Tibial nerve (tissue), 4 donors: ENCODE results near the gene TMEM72. TPM values are rescaled to one million over a fixed set of nuclear protein-coding genes. Genes with fewer than 3 reads are reported as not detected.
A peak's percentile ranks its signal among the peaks of the same experiment; 100 is the strongest.

ENCODE experiments used
- DNase-seq, 2 donors: peaks; one replicate each; pipeline ENCODE4 v3.0.0-alpha.2; 2019; ENCODE audit warnings: low spot score in 2 of 2
- H3K27ac ChIP-seq, 4 donors: fragments of 200-600 bp; sonication (generic) in 3 of 4; one replicate each; pipeline ENCODE4 v1.5.1; 2017 to 2019; ENCODE audit warnings: mild to moderate bottlenecking in 1 of 4
- H3K27me3 ChIP-seq, 2 donors: fragments of 200-600 bp; sonication (generic) in 1 of 2; one replicate each; pipeline versions ENCODE4 v1.5.1 to v1.6.0; 2017 to 2019
- H3K36me3 ChIP-seq, 3 donors: fragments of 200-600 bp; sonication (generic); one replicate each; pipeline ENCODE4 v1.5.1; 2018 to 2019
- H3K4me1 ChIP-seq, 4 donors: fragments of 200-600 bp; sonication (generic) in 3 of 4; one replicate each; pipeline ENCODE4 v1.5.1; 2017 to 2019
- H3K4me3 ChIP-seq, 4 donors: fragments of 200-600 bp; sonication (generic) in 3 of 4; one replicate each; pipeline ENCODE4 v1.5.1; 2017 to 2019; ENCODE audit warnings: mild to moderate bottlenecking in 1 of 4, moderate library complexity in 1 of 4
- H3K9me3 ChIP-seq, 4 donors: fragments of 200-600 bp; sonication (generic) in 3 of 4; one replicate each; pipeline ENCODE4 v1.5.1; 2017 to 2019
- CTCF ChIP-seq, 5 experiments: fragments of 200-600 bp in 3 of 5; fragments of 450-650 bp in 2 of 5; sonication (generic) in 3 of 5; IDR thresholded peaks; one replicate each; pipeline ENCODE4 v1.5.1; 2016 to 2019; ENCODE audit warnings: antibody characterized with exemption in 5 of 5, mild to moderate bottlenecking in 3 of 5, moderate library complexity in 2 of 5
- EP300 ChIP-seq, 2 donors: sonication (generic); formaldehyde crosslinking; IDR thresholded peaks; one replicate each; pipeline ENCODE4 v1.6.1; 2017; ENCODE audit warnings: antibody characterized with exemption in 2 of 2, mild to moderate bottlenecking in 1 of 2
- POLR2A ChIP-seq, 2 donors: fragments of 450-650 bp; IDR thresholded peaks; one replicate each; pipeline ENCODE4 v1.6.1; 2017; ENCODE audit warnings: antibody characterized with exemption in 2 of 2, mild to moderate bottlenecking in 2 of 2, moderate library complexity in 2 of 2
- WGBS, 2 donors: methylation state at CpG; one replicate each; pipeline ENCODE4 v1.1.5; 2018; 5-methylcytosine and 5-hydroxymethylcytosine counted together
- total RNA-seq, 4 donors: library from RNA; depleted of rRNA; stranded (reverse); fragments of >200 nt; gene quantifications; one replicate each; pipeline ENCODE4 v1.1.0, GENCODE V29; 2016

TMEM72 gene
- total RNA-seq, 4 donors from 2014 or later = 0.20 to 0.21 TPM; not detected in 2

GRCh38 chr10:44962870-44963738 is 52.0 kb downstream of the TMEM72 start:
- TF ChIP-seq POLR2A (IDR thresholded peaks at IDR 0.05) (no peak), CTCF (IDR thresholded peaks at IDR 0.05) (peak in 3 of 5 experiments; percentile 17 to 52 (median 20))
- H3K4me1 ChIP-seq = peaks cover 3 to 75% (median 56%) of the 10 kb centered on the region in 4 donors
- peak overlapping the region; percentile 79 to 94 (median 91) for H3K27ac ChIP-seq
- H3K27me3 ChIP-seq = no peaks in the 10 kb centered on the region
- no peaks in the 10 kb centered on the region for H3K9me3 ChIP-seq
- 39 to 51% methylated on average over 16 to 17 of the region's 19 CpGs for WGBS, 2 donors
- DNase-seq = peak in 1 of 2 donors; percentile 4
- H3K4me3 ChIP-seq = peak overlapping the region; percentile 21 to 76 (median 47)
- no peaks in the 10 kb centered on the region for H3K36me3 ChIP-seq

GRCh38 chr10:44963772-44964633 is 52.9 kb downstream of the TMEM72 start:
- H3K4me1 ChIP-seq = peaks cover 8 to 77% (median 62%) of the 10 kb centered on the region in 4 donors
- TF ChIP-seq EP300 (IDR thresholded peaks at IDR 0.05) (peak; percentile 96 to 98), CTCF (IDR thresholded peaks at IDR 0.05) (peak in 2 of 5 experiments; percentile 11 to 44), POLR2A (IDR thresholded peaks at IDR 0.05) (peak; percentile 21 to 70)
- H3K27me3 ChIP-seq = no peaks in the 10 kb centered on the region
- H3K36me3 ChIP-seq = peaks cover 0 to 4% (median 0%) of the 10 kb centered on the region in 3 donors
- H3K9me3 ChIP-seq = no peaks in the 10 kb centered on the region
- H3K27ac ChIP-seq = peak overlapping the region; percentile 79 to 94 (median 91)
- 30 to 32% methylated on average over 15 of the region's 15 CpGs for WGBS, 2 donors
- H3K4me3 ChIP-seq = peak overlapping the region in 3 of 4 donors; percentile 21 to 66 (median 28)
- DNase-seq = peak; percentile 79 to 83

- TF ChIP-seq POLR2A (IDR thresholded peaks at IDR 0.05) (no peak), CTCF (IDR thresholded peaks at IDR 0.05) (no peak), EP300 (IDR thresholded peaks at IDR 0.05) (no peak)
- no peak for DNase-seq
- H3K4me3 ChIP-seq = peak overlapping the region in 1 of 4 donors; percentile 10
- H3K4me1 ChIP-seq = peaks cover 8 to 88% (median 63%) of the 10 kb centered on the region in 4 donors
- H3K27ac ChIP-seq = peak overlapping the region; percentile 79 to 94 (median 91)
- H3K9me3 ChIP-seq = no peaks in the 10 kb centered on the region
- H3K36me3 ChIP-seq = peaks cover 0 to 15% (median 0%) of the 10 kb centered on the region in 3 donors
- no peaks in the 10 kb centered on the region for H3K27me3 ChIP-seq
- 65 to 82% methylated on average over 1 of the region's 1 CpG for WGBS, 2 donors
Measured at GRCh38 chr10:44965104-44965503, 54.0 kb downstream of the TMEM72 start.

- H3K4me1 ChIP-seq = peaks cover 8 to 92% (median 63%) of the 10 kb centered on the region in 4 donors
- H3K9me3 ChIP-seq = no peaks in the 10 kb centered on the region
- no peak for DNase-seq
- H3K36me3 ChIP-seq = peaks cover 0 to 21% (median 0%) of the 10 kb centered on the region in 3 donors
- no peak for TF ChIP-seq CTCF (IDR thresholded peaks at IDR 0.05)
- no peak for TF ChIP-seq POLR2A (IDR thresholded peaks at IDR 0.05)
- no peak for TF ChIP-seq EP300 (IDR thresholded peaks at IDR 0.05)
- H3K27ac ChIP-seq = peak overlapping the region; percentile 79 to 94 (median 91)
- peak overlapping the region in 1 of 4 donors; percentile 15 for H3K4me3 ChIP-seq
- WGBS, 2 donors = 68 to 77% methylated on average over 6 of the region's 6 CpGs
- H3K27me3 ChIP-seq = no peaks in the 10 kb centered on the region
Measured at GRCh38 chr10:44965651-44966097, 54.5 kb downstream of the TMEM72 start.
